K562 (cell line): ENCODE results near the gene ANKH. TPM values are rescaled to one million over a fixed set of nuclear protein-coding genes. Genes with fewer than 3 reads are reported as not detected.
A peak's percentile ranks its signal among the peaks of the same experiment; 100 is the strongest.

Experiments
- ATAC-seq: fragments of 200-7000 bp; cut with Tn5 transposase; 3 replicates; pipeline ENCODE4 v1.9.1; 2020; ENCODE audit warnings: moderate library complexity
- BruUV-seq: library from RNA; stranded (reverse); fragments of 400-500 nt; replicated peaks from 2 replicates; lab custom pipeline; 2021; lab: Mats Ljungman, UMichigan
- CTCF ChIA-PET: fragments of 300-600 bp; formaldehyde crosslinking; extraction: SDS; loops from one replicate; lab custom pipeline; 2021; ENCODE audit warnings: low intra/inter-chr PET ratio; lab: Yijun Ruan, JAX
- POLR2A ChIA-PET: fragments of 300-600, 350-650 bp; sonication (Branson Sonifier 250); formaldehyde crosslinking; extraction: SDS; loops from one replicate; lab custom pipeline; 2021; ENCODE audit warnings: antibody characterized with exemption, inconsistent platforms; lab: Yijun Ruan, JAX
- DNase-seq, 4 experiments: peaks; one replicate each; pipeline versions ENCODE4 v3.0.0 to v3.0.0-alpha.2; 2011 to 2018; ENCODE audit warnings: low spot score in 3 of 4, mixed read lengths in 3 of 4; ENCODE audit errors: extremely low read depth in 1 of 4
- FAIRE-seq: peaks from 2 replicates; lab custom pipeline; 2011; peaks lifted over from hg19 to GRCh38; lab: Jason Lieb, UNC
- H2AFZ ChIP-seq: 2 replicates; pipeline ENCODE4 v1.6.0; 2011; ENCODE audit warnings: low read depth, low read length, control low read depth, inconsistent platforms
- H3K27ac ChIP-seq: fragments of 200-600 bp; 3 replicates; pipeline ENCODE4 v1.8.0; 2011; ENCODE audit warnings: low read depth, mild to moderate bottlenecking, control low read depth, inconsistent platforms, low read length, moderate library complexity, mixed read lengths; ENCODE audit errors: extremely low read depth
- H3K27me3 ChIP-seq, 2 experiments: fragments of 300-600 bp in 1 of 2; 2 replicates in 1 of 2; 3 replicates in 1 of 2; pipeline versions ENCODE4 v1.6.0 to v1.8.0; 2011; ENCODE audit warnings: inconsistent platforms in 2 of 2, low read length in 2 of 2, mild to moderate bottlenecking in 1 of 2, mixed read lengths in 1 of 2, moderate library complexity in 1 of 2; ENCODE audit not compliant: control insufficient read depth in 2 of 2, insufficient read depth in 2 of 2
- H3K36me3 ChIP-seq: fragments of 300-600 bp; 3 replicates; pipeline ENCODE4 v1.8.0; 2011; ENCODE audit warnings: mild to moderate bottlenecking, low read length, inconsistent platforms; ENCODE audit not compliant: control insufficient read depth, insufficient read depth
- H3K4me1 ChIP-seq, 2 experiments: fragments of 200-600 bp in 1 of 2; replicated peaks in 1 of 2; 2 replicates in 1 of 2; 3 replicates in 1 of 2; pipeline versions ENCODE4 v1.5.1 to v1.8.0; 2011; ENCODE audit warnings: inconsistent platforms in 2 of 2, low read length in 2 of 2, mild to moderate bottlenecking in 1 of 2, mixed read lengths in 1 of 2, moderate library complexity in 1 of 2; ENCODE audit not compliant: control insufficient read depth in 2 of 2, insufficient read depth in 2 of 2
- H3K4me2 ChIP-seq: 2 replicates; pipeline ENCODE4 v1.6.1; 2011; ENCODE audit warnings: low read length, control low read depth, inconsistent platforms, mixed read lengths; ENCODE audit not compliant: insufficient read depth
- H3K4me3 ChIP-seq: fragments of 200-600 bp; sonication (generic), shearing (Covaris generic); 2 replicates; pipeline ENCODE4 v1.5.1; 2016; ENCODE audit warnings: control low read depth, inconsistent platforms
- H3K79me2 ChIP-seq: fragments of 200-600 bp; 3 replicates; pipeline ENCODE4 v1.8.0; 2011; ENCODE audit warnings: low read length, inconsistent platforms; ENCODE audit not compliant: control insufficient read depth, insufficient read depth
- H3K9ac ChIP-seq, 2 experiments: 2 replicates each; pipeline versions ENCODE4 v1.6.0 to v1.6.1; 2011; ENCODE audit warnings: low read depth in 2 of 2, low read length in 2 of 2, control low read depth in 1 of 2, inconsistent platforms in 1 of 2, mild to moderate bottlenecking in 1 of 2, mixed read lengths in 1 of 2; ENCODE audit not compliant: insufficient read depth in 1 of 2
- H3K9me1 ChIP-seq: one replicate; pipeline ENCODE4 v1.6.0; 2011; ENCODE audit warnings: inconsistent platforms, mild to moderate bottlenecking, low read length, moderate library complexity; ENCODE audit not compliant: control insufficient read depth, insufficient read depth
- H3K9me3 ChIP-seq: replicated peaks from 2 replicates; pipeline ENCODE4 v1.5.1; 2011; ENCODE audit warnings: low read depth, low read length, inconsistent platforms; ENCODE audit not compliant: control insufficient read depth, insufficient read depth
- H4K20me1 ChIP-seq: replicated peaks from 2 replicates; pipeline ENCODE4 v1.6.1; 2011; ENCODE audit warnings: low read length, inconsistent platforms, mixed read lengths; ENCODE audit not compliant: control insufficient read depth, insufficient read depth
- CC2D1A ChIP-seq: fragments of 450-650 bp; IDR thresholded peaks from 2 replicates; pipeline ENCODE4 v1.6.1; 2017; ENCODE audit warnings: mild to moderate bottlenecking
- ELF1 ChIP-seq: fragments of 200-800 bp; sonication (Bioruptor generic); IDR thresholded peaks from 2 replicates; pipeline ENCODE4 v1.6.1; 2016; ENCODE audit warnings: missing genetic modification characterization, missing compliant biosample characterization
- EP400 ChIP-seq: fragments of 450-650 bp; IDR thresholded peaks from 2 replicates; pipeline ENCODE4 v1.6.1; 2017; ENCODE audit warnings: antibody characterized with exemption, mild to moderate bottlenecking, moderate library complexity
- ETV1 ChIP-seq: fragments of 450-650 bp; conservative IDR thresholded peaks from 2 replicates; pipeline ENCODE4 v1.6.1; 2016; ENCODE audit warnings: missing genetic modification characterization, control low read depth, low read depth, missing compliant biosample characterization
- FOSL1 ChIP-seq: fragments of 200-800 bp; sonication (Bioruptor generic); conservative IDR thresholded peaks from 2 replicates; pipeline ENCODE4 v1.6.1; 2016; ENCODE audit warnings: missing genetic modification characterization, missing compliant biosample characterization
- FOXO4 ChIP-seq: fragments of 450-650 bp; formaldehyde crosslinking; IDR thresholded peaks from 2 replicates; pipeline ENCODE4 v1.4.0; 2020; ENCODE audit warnings: mild to moderate bottlenecking, moderate library complexity
- HIVEP1 ChIP-seq: fragments of 250-450 bp; sonication (Bioruptor Pico); IDR thresholded peaks from 2 replicates; pipeline ENCODE4 v1.4.0; 2020; ENCODE audit warnings: mild to moderate bottlenecking
- HMG20A ChIP-seq: fragments of 450-650 bp; formaldehyde crosslinking; conservative IDR thresholded peaks from 2 replicates; pipeline ENCODE4 v1.4.0; 2020; ENCODE audit warnings: mild to moderate bottlenecking, mixed read lengths
- KDM1A ChIP-seq, 2 experiments: fragments of 450-650 bp; IDR thresholded peaks; 2 replicates each; pipeline ENCODE4 v1.6.1; 2016; ENCODE audit warnings: mild to moderate bottlenecking in 2 of 2
- MAFG ChIP-seq: fragments of 450-650 bp; conservative IDR thresholded peaks from 2 replicates; pipeline ENCODE4 v1.6.1; 2016; ENCODE audit warnings: missing genetic modification characterization, missing compliant biosample characterization
- MTA3 ChIP-seq: fragments of 450-650 bp; formaldehyde crosslinking; IDR thresholded peaks from 2 replicates; pipeline ENCODE4 v1.6.1; 2017; ENCODE audit warnings: mild to moderate bottlenecking, borderline replicate concordance
- SMARCA4 ChIP-seq: fragments of 450-650 bp; IDR thresholded peaks from 2 replicates; pipeline ENCODE4 v1.6.1; 2016
- SNAPC5 ChIP-seq: fragments of 250-450 bp; sonication (Bioruptor Pico); IDR thresholded peaks from 2 replicates; pipeline ENCODE4 v1.8.0; 2021; ENCODE audit warnings: moderate library complexity, mild to moderate bottlenecking, inconsistent platforms
- SRF ChIP-seq, 2 experiments: fragments of 250-450, 450-650 bp in 1 of 2; sonication (Bioruptor Pico) in 1 of 2; sonication (generic) in 1 of 2; formaldehyde crosslinking; IDR thresholded peaks; 2 replicates each; pipeline versions ENCODE4 v1.5.0 to v1.5.1; 2020 to 2022; ENCODE audit warnings: mild to moderate bottlenecking in 1 of 2, missing genetic modification reagents in 1 of 2
- TEAD4 ChIP-seq, 2 experiments: sonication (generic) in 1 of 2; formaldehyde crosslinking in 1 of 2; IDR thresholded peaks; 2 replicates each; pipeline versions ENCODE4 v1.6.1 to v1.8.0; 2012 to 2022; ENCODE audit warnings: borderline replicate concordance in 1 of 2, inconsistent platforms in 1 of 2, low read length in 1 of 2, mild to moderate bottlenecking in 1 of 2, missing genetic modification reagents in 1 of 2
- VEZF1 ChIP-seq: fragments of 200-800 bp; sonication (Bioruptor generic); IDR thresholded peaks from 2 replicates; pipeline ENCODE4 v1.6.1; 2017; ENCODE audit warnings: missing genetic modification characterization, missing compliant biosample characterization
- ZNF133 ChIP-seq: fragments of 250-450 bp; sonication (Bioruptor Pico); IDR thresholded peaks from 2 replicates; pipeline ENCODE4 v1.4.0; 2020; ENCODE audit warnings: mild to moderate bottlenecking
- ZNF41 ChIP-seq: fragments of 250-450 bp; sonication (Bioruptor Pico); conservative IDR thresholded peaks from 2 replicates; pipeline ENCODE4 v1.4.0; 2020; ENCODE audit warnings: mild to moderate bottlenecking
- WGBS: fragments of 100-300 bp; shearing (Covaris generic); methylation state at CpG from one replicate; pipeline ENCODE4 v1.1.6; 2016; ENCODE audit warnings: low coverage, mixed read lengths; ENCODE audit not compliant: insufficient coverage; ENCODE audit errors: missing lambda C conversion rate; 5-methylcytosine and 5-hydroxymethylcytosine counted together
- in situ Hi-C: fragments of 300-500 bp; cut with MboI; formaldehyde crosslinking; loops from 4 replicates; pipeline ENCODE4 v1.15.0; 2018; ENCODE audit warnings: inconsistent platforms, mixed read lengths
- intact Hi-C: fragments of 100-400 bp; cut with micrococcal nuclease; formaldehyde crosslinking; loops from 2 replicates; pipeline ENCODE4 v1.14.2; 2022
- polyA plus RNA-seq, 8 experiments: library from polyadenylated mRNA; depleted of rRNA in 4 of 8; stranded (reverse) in 5 of 8; unstranded in 3 of 8; fragments of >200 nt; fragmentation: Nextera tagmentation in 2 of 8; fragmentation: Illumina TruSeq in 1 of 8; extraction: Ambion mirVana in 2 of 8; extraction: Trizol in 1 of 8; gene quantifications; 2 replicates each; pipeline versions ENCODE4 v1.2.1 to v1.2.3, GENCODE V29; 2011 to 2014; ENCODE audit warnings: inconsistent platforms in 1 of 8, missing spikeins in 1 of 8
- total RNA-seq, 7 experiments: library from RNA; depleted of rRNA in 6 of 7; stranded (reverse); fragments of >200 nt in 6 of 7; fragmentation: Illumina TruSeq in 2 of 7; extraction: Trizol in 2 of 7; gene quantifications; 2 replicates each; pipeline versions ENCODE4 v1.2.1 to v1.2.3, GENCODE V29; 2011 to 2021; ENCODE audit warnings: low replicate concordance in 1 of 7

The ANKH gene
- total and polyA plus RNA-seq, 9 of the 15 experiments (the other 6 are each of a cell fraction or from before 2014, with no cell fraction given), result 0.79 to 12.2 (median 4.5) TPM

- TF ChIP-seq ELF1 (tag) (no peak), FOSL1 (tag) (no peak), ZNF41 (no peak), SRF (CRISPR knock-in tag; IDR thresholded peaks at IDR 0.05) (no peak), MTA3 (no peak)
Observed at GRCh38 chr5:14696851-14697250, 174.7 kb downstream of the ANKH start (continued).

GRCh38 chr5:14696057-14696456, 175.5 kb downstream of the ANKH start:
- 6% methylated on average over 1 of the region's 1 CpG for WGBS
- FAIRE-seq (peak; percentile 84), ATAC-seq (peak; percentile 83), DNase-seq (peak; percentile 66 to 75 (median 68))
- Histone ChIP-seq H3K4me2 (peak overlapping the region; percentile 42), H3K4me3 (no peak overlapping the region), H3K4me1 (peaks cover 7 to 38% of the 10 kb centered on the region in 2 experiments; a peak in 4 of 5 replicates), H3K9ac (peak overlapping the region in 1 of 2 experiments; percentile 14; a peak in 1 of 4 replicates), H3K9me3 (no peaks in the 10 kb centered on the region), H4K20me1 (no peaks in the 10 kb centered on the region), H3K79me2 (0 out of 3 replicates have a peak, but pooled peaks cover 6% of the 10 kb centered on the region), H3K27ac (peak overlapping the region; percentile 52), H2AFZ (no peak overlapping the region), H3K9me1 (peaks cover 3% of the 10 kb centered on the region), H3K36me3 (peaks cover 92% of the 10 kb centered on the region), H3K27me3 (no peaks in the 10 kb centered on the region)
- in situ Hi-C loops, result no loop called here
- BruUV-seq, result no TSS peak
- CTCF ChIA-PET, result no interaction called here
- intact Hi-C loops, result no loop called here
- POLR2A ChIA-PET, result interaction anchor here (0.6 to 1.8 kb wide), 3 partner anchors 10 to 209 kb away, joined by 3 to 6 read pairs (median 4); no protein-coding TSS in a partner anchor
- TF ChIP-seq SMARCA4 (peak; percentile 88), FOXO4 (CRISPR knock-in tag) (no peak), TEAD4 (IDR thresholded peaks at IDR 0.05; ENCODE audit: low read length) (peak; percentile 70), TEAD4 (CRISPR knock-in tag; IDR thresholded peaks at IDR 0.05; ENCODE audit: borderline replicate concordance) (no peak), HIVEP1 (CRISPR knock-in tag) (no peak), VEZF1 (CRISPR knock-in tag) (0 out of 2 replicates have a peak, but pooled peaks have one; percentile 18), EP400 (0 out of 2 replicates have a peak, but pooled peaks have one; percentile 20), ETV1 (tag) (peak; percentile 31; the same call in 1 of the 2 replicates), SNAPC5 (CRISPR knock-in tag) (no peak), HMG20A (CRISPR knock-in tag) (no peak), CC2D1A (peak; percentile 27; the same call in 1 of the 2 replicates), ZNF133 (CRISPR knock-in tag) (no peak), MAFG (tag) (peak; percentile 99), KDM1A (IDR thresholded peaks at IDR 0.05) (0 out of 4 replicates have a peak, but pooled peaks have one; percentile 29 to 30)
